ENCODE data around the gene EML4.
"Not testable (repeated sequence)": the region's sequence is repeated elsewhere in the genome, so short reads cannot be mapped to it uniquely, and the experiment has no call there.

DNA sequence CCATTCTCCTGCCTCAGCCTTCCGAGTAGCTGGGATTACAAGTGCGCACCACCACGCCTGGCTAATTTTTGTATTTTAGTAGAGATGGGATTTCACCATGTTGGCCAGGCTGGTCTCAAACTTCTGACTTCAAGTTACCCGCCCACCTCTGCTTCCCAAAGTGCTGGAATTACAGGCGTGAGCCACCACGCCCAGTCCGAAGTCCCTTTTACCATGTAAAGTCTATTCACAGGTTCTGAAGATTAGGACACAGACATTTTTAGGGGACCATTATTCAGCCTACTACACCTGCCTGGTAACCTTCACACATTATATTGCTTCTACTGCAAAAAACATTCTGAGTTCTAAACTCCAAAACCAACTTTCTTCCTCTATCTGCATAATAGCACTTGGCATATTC is 210.9 kb downstream of the EML4 start:
- TF ChIP-seq, protein P1, sequence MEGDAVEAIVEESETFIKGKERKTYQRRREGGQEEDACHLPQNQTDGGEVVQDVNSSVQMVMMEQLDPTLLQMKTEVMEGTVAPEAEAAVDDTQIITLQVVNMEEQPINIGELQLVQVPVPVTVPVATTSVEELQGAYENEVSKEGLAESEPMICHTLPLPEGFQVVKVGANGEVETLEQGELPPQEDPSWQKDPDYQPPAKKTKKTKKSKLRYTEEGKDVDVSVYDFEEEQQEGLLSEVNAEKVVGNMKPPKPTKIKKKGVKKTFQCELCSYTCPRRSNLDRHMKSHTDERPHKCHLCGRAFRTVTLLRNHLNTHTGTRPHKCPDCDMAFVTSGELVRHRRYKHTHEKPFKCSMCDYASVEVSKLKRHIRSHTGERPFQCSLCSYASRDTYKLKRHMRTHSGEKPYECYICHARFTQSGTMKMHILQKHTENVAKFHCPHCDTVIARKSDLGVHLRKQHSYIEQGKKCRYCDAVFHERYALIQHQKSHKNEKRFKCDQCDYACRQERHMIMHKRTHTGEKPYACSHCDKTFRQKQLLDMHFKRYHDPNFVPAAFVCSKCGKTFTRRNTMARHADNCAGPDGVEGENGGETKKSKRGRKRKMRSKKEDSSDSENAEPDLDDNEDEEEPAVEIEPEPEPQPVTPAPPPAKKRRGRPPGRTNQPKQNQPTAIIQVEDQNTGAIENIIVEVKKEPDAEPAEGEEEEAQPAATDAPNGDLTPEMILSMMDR (conservative IDR thresholded peaks at IDR 0.05) = not testable (repeated sequence)
- not testable (repeated sequence) for TF ChIP-seq ZFX (IDR thresholded peaks at IDR 0.05)
